Measurements from ENCODE around the gene C17orf113.

Gene C17orf113

GRCh38 chr17:42041619-42042018 lies 8.8 kb downstream of the C17orf113 start:
- H3K4me3 ChIP-seq (ENCODE audit: low read length) = no peak overlapping the region
- no peak for DNase-seq (ENCODE audit: low read depth)
- no peak for TF ChIP-seq CTCF (IDR thresholded peaks at IDR 0.05; ENCODE audit: insufficient read depth, low read depth, low read length, missing control alignments)

- H3K4me3 ChIP-seq (ENCODE audit: low read length) = no peak overlapping the region
- TF ChIP-seq CTCF (IDR thresholded peaks at IDR 0.05; ENCODE audit: insufficient read depth, low read depth, low read length, missing control alignments) = no peak
- no peak for DNase-seq (ENCODE audit: low read depth)
Observed at GRCh38 chr17:42040818-42041217, 9.6 kb downstream of the C17orf113 start.

GRCh38 chr17:42039794-42040763 lies 10.3 kb downstream of the C17orf113 start:
- H3K4me3 ChIP-seq (ENCODE audit: low read length) = no peak overlapping the region
- TF ChIP-seq CTCF (IDR thresholded peaks at IDR 0.05; ENCODE audit: insufficient read depth, low read depth, low read length, missing control alignments) = no peak
- no peak for DNase-seq (ENCODE audit: low read depth)

- H3K4me3 ChIP-seq (ENCODE audit: low read length) = no peak overlapping the region
- no peak for TF ChIP-seq CTCF (IDR thresholded peaks at IDR 0.05; ENCODE audit: insufficient read depth, low read depth, low read length, missing control alignments)
- no peak for DNase-seq (ENCODE audit: low read depth)
Observed at GRCh38 chr17:42038221-42038973, 12.0 kb downstream of the C17orf113 start.

- no peak for DNase-seq (ENCODE audit: low read depth)
- no peak for TF ChIP-seq CTCF (IDR thresholded peaks at IDR 0.05; ENCODE audit: insufficient read depth, low read depth, low read length, missing control alignments)
- H3K4me3 ChIP-seq (ENCODE audit: low read length) = no peak overlapping the region
Observed at GRCh38 chr17:42034059-42034458, 16.3 kb downstream of the C17orf113 start.

- H3K4me3 ChIP-seq (ENCODE audit: low read length) = no peak overlapping the region
- TF ChIP-seq CTCF (IDR thresholded peaks at IDR 0.05; ENCODE audit: insufficient read depth, low read depth, low read length, missing control alignments) = no peak
- DNase-seq (ENCODE audit: low read depth) = no peak
Observed at GRCh38 chr17:42031584-42031983, 18.8 kb downstream of the C17orf113 start.
